A673 (cell line): Measurements from ENCODE around the gene SLC20A1. TPM values are rescaled to one million over a fixed set of nuclear protein-coding genes. Genes with fewer than 3 reads are reported as not detected.
"Not testable (repeated sequence)": the region's sequence is repeated elsewhere in the genome, so short reads cannot be mapped to it uniquely, and the experiment has no call there.

Experiments
- BruUV-seq: library from RNA; stranded (reverse); fragments of 400-500 nt; replicated peaks from 2 replicates; lab custom pipeline; 2021; lab: Mats Ljungman, UMichigan
- CTCF ChIA-PET: fragments of 300-600 bp; sonication (Branson Sonifier 250); formaldehyde crosslinking; loops from one replicate; lab custom pipeline; 2022; ENCODE audit warnings: antibody characterized with exemption; lab: Charles Lee
- POLR2A ChIA-PET: fragments of 300-600 bp; sonication (Branson Sonifier 250); formaldehyde crosslinking; loops from one replicate; lab custom pipeline; 2022; ENCODE audit warnings: antibody characterized with exemption; ENCODE audit not compliant: low non-redundant PET; lab: Charles Lee
- DNase-seq: peaks from one replicate; pipeline ENCODE4 v3.0.0-alpha.2; 2015; ENCODE audit warnings: low spot score
- H3K27ac ChIP-seq: fragments of 200-600 bp; sonication (generic); 2 replicates; pipeline ENCODE4 v1.5.1; 2016; ENCODE audit warnings: mixed run types, low read depth, mild to moderate bottlenecking, mixed read lengths, antibody characterized with exemption, low read length; ENCODE audit not compliant: poor library complexity, severe bottlenecking
- H3K27me3 ChIP-seq: fragments of 200-600 bp; sonication (generic); replicated peaks from 2 replicates; pipeline ENCODE4 v1.6.1; 2017; ENCODE audit warnings: mixed run types, low read depth, mild to moderate bottlenecking, mixed read lengths, antibody characterized with exemption, low read length; ENCODE audit not compliant: insufficient read depth, poor library complexity
- H3K36me3 ChIP-seq: fragments of 200-600 bp; sonication (generic); 2 replicates; pipeline ENCODE4 v1.6.1; 2016; ENCODE audit warnings: mixed run types, mild to moderate bottlenecking, mixed read lengths, antibody characterized with exemption, low read length; ENCODE audit not compliant: insufficient read depth, poor library complexity, severe bottlenecking
- H3K4me1 ChIP-seq: fragments of 200-600 bp; sonication (generic); 2 replicates; pipeline ENCODE4 v1.6.1; 2017; ENCODE audit warnings: mixed run types, mild to moderate bottlenecking, mixed read lengths, antibody characterized with exemption, low read length; ENCODE audit not compliant: insufficient read depth, poor library complexity, severe bottlenecking
- H3K4me3 ChIP-seq: fragments of 200-600 bp; sonication (generic); 2 replicates; pipeline ENCODE4 v1.5.1; 2016; ENCODE audit warnings: low read depth, mixed run types, mild to moderate bottlenecking, mixed read lengths, low read length; ENCODE audit not compliant: poor library complexity, severe bottlenecking
- H3K9me3 ChIP-seq: fragments of 200-600 bp; sonication (generic); 2 replicates; pipeline ENCODE4 v1.6.1; 2016; ENCODE audit warnings: mixed run types, low read depth, mild to moderate bottlenecking, mixed read lengths, antibody characterized with exemption, low read length; ENCODE audit not compliant: poor library complexity, severe bottlenecking
- CTCF ChIP-seq: fragments of 300-800, 200-600 bp; sonication (generic); conservative IDR thresholded peaks from 2 replicates; pipeline ENCODE4 v1.5.1; 2017; ENCODE audit warnings: low read depth, mild to moderate bottlenecking, antibody characterized with exemption, low read length, moderate library complexity, mixed read lengths
- EZH2 ChIP-seq: fragments of 200-600 bp; sonication (generic); IDR thresholded peaks from 2 replicates; pipeline ENCODE4 v1.6.1; 2017; ENCODE audit warnings: borderline replicate concordance, low read depth, mild to moderate bottlenecking, mixed read lengths, antibody characterized with exemption, low read length; ENCODE audit not compliant: poor library complexity, severe bottlenecking
- intact Hi-C: fragments of 100-400 bp; cut with micrococcal nuclease; formaldehyde crosslinking; loops from one replicate; pipeline ENCODE4 v1.10.0; 2022; ENCODE audit not compliant: unreplicated experiment
- total RNA-seq: library from RNA; stranded (reverse); gene quantifications from 2 replicates; pipeline ENCODE4 v1.2.3, GENCODE V29; 2021

The SLC20A1 gene
- total RNA-seq, 1 experiment from 2014 or later, result 148 TPM

GRCh38 chr2:112666761-112667122 lies 21.0 kb downstream of the SLC20A1 start:
- DNase-seq, result no peak
- TF ChIP-seq CTCF, result no peak
- no peak for TF ChIP-seq EZH2
- Histone ChIP-seq H3K27ac (no peak overlapping the region), H3K4me3 (no peak overlapping the region), H3K36me3 (peaks cover 33% of the 10 kb centered on the region), H3K27me3 (no peaks in the 10 kb centered on the region), H3K4me1 (no peaks in the 10 kb centered on the region), H3K9me3 (no peaks in the 10 kb centered on the region)
- ChIA-PET POLR2A (no interaction called here), CTCF (no interaction called here)
- intact Hi-C loops, result no loop called here
- BruUV-seq, result no TSS peak

- intact Hi-C loops, H3K4me1 ChIP-seq, CTCF ChIA-PET, DNase-seq, H3K27ac ChIP-seq, POLR2A ChIA-PET, BruUV-seq, H3K27me3 ChIP-seq, H3K4me3 ChIP-seq, H3K9me3 ChIP-seq: not testable (repeated sequence)
- peaks cover 25% of the 10 kb centered on the region for H3K36me3 ChIP-seq
Observed at GRCh38 chr2:112667540-112667939, 21.8 kb downstream of the SLC20A1 start.

GRCh38 chr2:112669667-112670066 lies 23.9 kb downstream of the SLC20A1 start:
- TF ChIP-seq CTCF, result no peak
- TF ChIP-seq EZH2, result no peak
- intact Hi-C loops, result no loop called here
- no TSS peak for BruUV-seq

More at GRCh38 chr2:112669667-112670066, 23.9 kb downstream of the SLC20A1 start:
- ChIA-PET CTCF (no interaction called here), POLR2A (no interaction called here)
- no peak for DNase-seq
- Histone ChIP-seq H3K27me3 (no peaks in the 10 kb centered on the region), H3K36me3 (peaks cover 5% of the 10 kb centered on the region), H3K4me3 (no peak overlapping the region), H3K27ac (no peak overlapping the region), H3K4me1 (no peaks in the 10 kb centered on the region), H3K9me3 (no peaks in the 10 kb centered on the region)
